BLaER1 (cell line): ENCODE data around the gene ACACB.
"Not testable (repeated sequence)": the region's sequence is repeated elsewhere in the genome, so short reads cannot be mapped to it uniquely, and the experiment has no call there.

ENCODE experiments used
- H3K27ac ChIP-seq: shearing (Covaris generic); formaldehyde crosslinking; 2 replicates; pipeline ENCODE4 v1.8.1; 2022
- H3K27me3 ChIP-seq: shearing (Covaris generic); formaldehyde crosslinking; 2 replicates; pipeline ENCODE4 v1.8.1; 2022
- H3K36me3 ChIP-seq: shearing (Covaris generic); formaldehyde crosslinking; 2 replicates; pipeline ENCODE4 v1.8.1; 2022
- H3K4me1 ChIP-seq: shearing (Covaris generic); formaldehyde crosslinking; 2 replicates; pipeline ENCODE4 v1.8.1; 2022
- H3K4me2 ChIP-seq: shearing (Covaris generic); formaldehyde crosslinking; 2 replicates; pipeline ENCODE4 v1.8.1; 2022
- H3K4me3 ChIP-seq: shearing (Covaris generic); formaldehyde crosslinking; 2 replicates; pipeline ENCODE4 v1.8.1; 2022
- H3K9ac ChIP-seq: shearing (Covaris generic); formaldehyde crosslinking; 2 replicates; pipeline ENCODE4 v1.8.1; 2022
- H3K9me3 ChIP-seq: shearing (Covaris generic); formaldehyde crosslinking; 2 replicates; pipeline ENCODE4 v1.8.1; 2022
- H4K20me1 ChIP-seq: shearing (Covaris generic); formaldehyde crosslinking; 2 replicates; pipeline ENCODE4 v1.8.1; 2022
- Cebpa-rat ChIP-seq: shearing (Covaris generic); IDR thresholded peaks from 2 replicates; pipeline ENCODE4 v1.8.1; 2022

Gene ACACB

DNA sequence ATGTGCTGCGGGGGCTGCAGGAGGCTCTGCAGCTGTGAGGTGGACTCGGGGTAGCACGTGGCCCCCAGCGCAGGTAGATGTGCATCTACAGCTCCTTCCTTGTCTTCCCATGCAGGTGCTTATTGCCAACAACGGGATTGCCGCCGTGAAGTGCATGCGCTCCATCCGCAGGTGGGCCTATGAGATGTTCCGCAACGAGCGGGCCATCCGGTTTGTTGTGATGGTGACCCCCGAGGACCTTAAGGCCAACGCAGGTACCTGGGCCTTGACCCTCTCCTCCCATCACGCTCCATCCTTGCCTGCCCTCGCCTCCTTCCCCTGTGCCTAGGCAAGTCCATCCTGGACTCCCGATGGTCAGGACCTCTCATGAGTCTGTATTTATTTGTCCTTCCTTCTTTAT lies 51.4 kb downstream of the ACACB start:
- H4K20me1 ChIP-seq = no peaks in the 10 kb centered on the region
- no peak overlapping the region for H3K27ac ChIP-seq
- TF ChIP-seq Cebpa-rat = no peak
- H3K9ac ChIP-seq = no peak overlapping the region
- H3K36me3 ChIP-seq = peaks cover 12% of the 10 kb centered on the region
- H3K9me3 ChIP-seq = peaks cover 11% of the 10 kb centered on the region
- H3K4me3 ChIP-seq = no peak overlapping the region
- H3K4me2 ChIP-seq = no peak overlapping the region
- H3K27me3 ChIP-seq = no peaks in the 10 kb centered on the region
- H3K4me1 ChIP-seq = no peaks in the 10 kb centered on the region

DNA sequence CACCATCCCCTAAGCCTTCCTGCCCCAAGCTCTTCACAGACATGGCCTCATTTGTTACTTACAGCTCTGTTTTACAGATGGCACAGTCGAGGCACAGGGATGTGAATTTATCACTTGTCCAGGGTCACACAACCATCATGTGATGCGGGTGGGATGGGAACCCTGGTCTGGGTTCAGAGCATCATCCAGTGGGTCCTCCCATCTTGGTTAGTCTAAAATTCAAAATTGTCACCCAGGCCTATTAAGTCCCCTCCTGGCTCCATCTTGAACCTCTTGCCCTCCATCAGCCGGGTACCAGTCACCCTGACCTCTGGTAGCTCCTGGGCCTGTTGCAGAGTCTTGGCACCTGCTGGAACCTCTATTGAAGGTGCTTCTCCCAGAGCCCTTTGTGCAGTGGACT lies 52.9 kb downstream of the ACACB start:
- H3K36me3 ChIP-seq = peaks cover 22% of the 10 kb centered on the region
- no peak overlapping the region for H3K4me3 ChIP-seq
- peaks cover 22% of the 10 kb centered on the region for H3K9me3 ChIP-seq
- no peaks in the 10 kb centered on the region for H3K27me3 ChIP-seq
- TF ChIP-seq Cebpa-rat = no peak
- no peaks in the 10 kb centered on the region for H3K4me1 ChIP-seq
- no peak overlapping the region for H3K4me2 ChIP-seq
- H3K27ac ChIP-seq = no peak overlapping the region
- no peaks in the 10 kb centered on the region for H4K20me1 ChIP-seq
- H3K9ac ChIP-seq = no peak overlapping the region

DNA sequence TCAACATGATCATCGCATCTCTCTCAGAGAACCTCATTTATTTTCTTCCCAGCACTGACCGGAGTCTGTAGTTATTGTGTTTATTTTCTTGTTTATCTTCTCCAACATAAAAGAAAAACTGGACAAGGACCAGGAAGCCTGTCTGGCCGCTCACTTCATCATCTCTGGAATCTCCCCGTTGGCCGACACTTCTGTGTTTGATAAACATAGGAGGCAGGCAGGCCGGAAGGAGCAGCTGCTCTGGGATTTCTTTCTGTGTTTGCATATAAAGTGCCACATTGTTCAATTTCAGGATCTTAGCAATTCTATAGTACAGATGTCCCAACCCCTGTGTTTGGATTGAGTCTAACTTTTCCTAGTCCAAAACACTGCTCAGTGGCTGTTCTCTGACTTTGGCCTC lies 53.3 kb downstream of the ACACB start:
- Histone ChIP-seq H3K27me3 (no peaks in the 10 kb centered on the region), H3K9me3 (peaks cover 22% of the 10 kb centered on the region), H3K4me1 (no peaks in the 10 kb centered on the region), H3K4me3 (no peak overlapping the region), H3K36me3 (peaks cover 22% of the 10 kb centered on the region), H3K27ac (no peak overlapping the region), H3K9ac (no peak overlapping the region), H3K4me2 (no peak overlapping the region), H4K20me1 (no peaks in the 10 kb centered on the region)
- TF ChIP-seq Cebpa-rat = no peak

DNA sequence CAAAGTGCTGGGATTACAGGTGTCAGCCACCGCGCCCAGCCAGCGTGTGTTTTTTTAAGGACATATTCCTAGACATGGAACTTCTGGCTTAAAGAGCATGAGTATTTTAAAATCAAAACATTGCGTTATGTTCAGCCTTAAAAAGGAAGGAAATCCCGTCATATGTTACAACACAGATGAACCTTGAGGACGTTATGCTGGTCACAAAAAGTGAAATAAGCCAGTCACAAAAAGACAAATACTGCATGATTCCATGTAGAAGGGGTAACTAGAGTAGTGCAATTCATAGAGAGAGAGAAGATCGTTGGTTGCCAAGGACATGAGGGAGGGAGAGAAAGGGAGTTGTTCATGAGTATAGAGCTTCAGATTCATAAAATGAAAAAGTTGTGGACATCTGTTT lies 53.9 kb downstream of the ACACB start:
- H3K4me2 ChIP-seq = no peak overlapping the region
- TF ChIP-seq Cebpa-rat = no peak
- H4K20me1 ChIP-seq = no peaks in the 10 kb centered on the region
- peaks cover 22% of the 10 kb centered on the region for H3K9me3 ChIP-seq
- no peaks in the 10 kb centered on the region for H3K27me3 ChIP-seq
- H3K4me1 ChIP-seq = no peaks in the 10 kb centered on the region
- no peak overlapping the region for H3K27ac ChIP-seq
- H3K36me3 ChIP-seq = peaks cover 22% of the 10 kb centered on the region
- H3K4me3 ChIP-seq = no peak overlapping the region
- H3K9ac ChIP-seq = no peak overlapping the region

DNA sequence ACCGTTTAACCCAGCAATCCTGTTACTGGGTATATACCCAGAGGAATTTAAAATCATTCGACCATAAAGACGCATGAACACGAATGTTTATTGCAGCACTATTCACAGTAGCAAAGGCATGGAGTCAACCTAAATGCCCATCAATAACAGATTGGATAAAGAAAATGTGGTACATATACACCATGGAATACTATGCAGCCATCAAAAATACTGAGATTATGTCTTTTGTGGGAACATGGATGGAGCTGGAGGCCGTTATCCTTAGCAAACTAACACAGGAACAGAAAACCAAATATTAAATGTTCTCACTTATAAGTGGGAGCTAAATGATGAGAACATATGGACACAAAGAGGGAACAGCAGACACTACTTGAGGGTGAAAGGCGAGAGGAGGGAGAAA lies 56.4 kb downstream of the ACACB start:
- H3K4me1 ChIP-seq, H3K4me3 ChIP-seq, H3K27me3 ChIP-seq, H3K4me2 ChIP-seq, H3K9ac ChIP-seq, H3K27ac ChIP-seq, H4K20me1 ChIP-seq: not testable (repeated sequence)
- H3K9me3 ChIP-seq = peaks cover 22% of the 10 kb centered on the region
- peaks cover 22% of the 10 kb centered on the region for H3K36me3 ChIP-seq

DNA sequence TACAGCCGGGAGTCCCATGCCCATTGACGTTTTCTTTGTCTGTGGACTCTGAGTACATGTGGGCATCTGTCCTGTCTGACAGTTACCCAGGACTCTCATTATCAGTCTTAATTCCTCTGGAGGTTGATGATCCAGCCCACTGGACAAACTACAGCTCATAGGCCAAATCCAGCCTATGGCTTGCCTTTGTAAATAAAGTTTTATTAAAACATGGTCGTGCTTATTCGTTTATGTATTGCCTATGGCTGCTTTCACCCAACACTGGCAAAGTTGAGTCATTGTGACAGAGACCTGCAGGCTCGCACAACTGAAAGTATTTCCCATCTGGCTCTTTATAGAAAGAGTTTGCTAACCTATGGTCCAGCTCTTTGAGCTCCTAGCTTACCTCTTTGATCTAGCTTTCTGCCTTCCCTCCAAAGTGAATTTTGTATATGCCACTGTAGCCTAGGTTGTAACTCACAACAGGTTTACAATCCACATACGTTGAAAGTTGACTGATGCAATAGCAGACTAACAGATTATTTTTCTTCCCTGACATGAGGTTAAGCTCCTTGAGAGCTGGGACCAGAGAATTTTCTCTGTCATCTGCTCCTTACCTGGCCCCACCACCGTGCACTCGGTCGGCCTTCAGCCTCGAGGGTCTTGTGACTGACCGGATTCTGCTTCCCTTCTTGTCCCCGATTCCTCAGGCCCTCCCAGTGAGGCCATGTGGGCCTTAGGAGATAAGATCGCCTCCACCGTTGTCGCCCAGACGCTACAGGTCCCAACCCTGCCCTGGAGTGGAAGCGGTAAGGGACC lies 57.3 kb downstream of the ACACB start:
- Histone ChIP-seq H3K4me2 (no peak overlapping the region), H3K36me3 (peaks cover 22% of the 10 kb centered on the region), H4K20me1 (no peaks in the 10 kb centered on the region), H3K27me3 (no peaks in the 10 kb centered on the region), H3K4me1 (no peaks in the 10 kb centered on the region), H3K9me3 (peaks cover 22% of the 10 kb centered on the region), H3K4me3 (no peak overlapping the region), H3K27ac (no peak overlapping the region), H3K9ac (no peak overlapping the region)
- TF ChIP-seq Cebpa-rat = no peak

DNA sequence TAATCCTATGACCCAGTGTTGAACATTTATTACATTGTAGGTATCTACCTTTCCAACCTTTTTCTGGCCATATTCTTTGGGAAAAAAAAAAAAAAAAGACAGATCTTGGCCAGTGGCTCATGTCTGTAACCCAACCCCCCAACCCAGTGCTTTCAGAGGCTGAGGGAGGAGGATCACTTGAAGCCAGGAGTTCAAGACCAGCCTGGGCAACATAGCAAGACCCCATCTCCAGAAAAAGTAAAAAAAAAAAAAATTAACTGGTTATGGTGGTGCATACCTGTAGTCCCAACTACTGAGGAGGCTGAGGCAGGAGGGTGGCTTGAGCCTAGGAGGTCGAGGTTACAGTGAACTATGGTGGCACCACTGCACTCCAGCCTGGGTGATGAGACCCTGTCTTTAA lies 58.1 kb downstream of the ACACB start:
- H3K9ac ChIP-seq = no peak overlapping the region
- no peak for TF ChIP-seq Cebpa-rat
- no peak overlapping the region for H3K4me3 ChIP-seq

DNA sequence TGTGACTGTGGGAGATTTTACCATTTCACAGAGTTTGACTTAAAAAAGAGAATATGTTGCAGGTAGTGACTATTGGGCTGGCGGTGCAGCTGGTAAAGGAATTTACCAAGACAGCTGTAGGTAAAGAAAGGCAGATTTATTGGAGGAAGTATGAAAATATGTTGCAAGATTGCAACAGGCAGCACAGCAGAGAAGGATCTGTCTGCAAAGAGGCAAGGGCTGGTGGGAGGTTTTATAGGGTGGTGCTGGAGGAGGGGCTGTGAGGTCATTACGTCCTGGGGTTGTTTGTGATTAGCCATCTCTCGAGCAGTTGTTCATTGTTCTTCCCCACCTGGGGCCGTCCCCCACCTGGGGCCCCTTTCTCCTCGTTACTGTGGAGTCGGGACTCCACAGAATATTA lies 62.1 kb downstream of the ACACB start:
- TF ChIP-seq Cebpa-rat = no peak
- H3K27ac ChIP-seq = no peak overlapping the region
- no peaks in the 10 kb centered on the region for H3K4me1 ChIP-seq
- H3K36me3 ChIP-seq = peaks cover 5% of the 10 kb centered on the region; the same call in 1 of the 2 replicates
- peaks cover 6% of the 10 kb centered on the region; the same call in 1 of the 2 replicates for H3K9me3 ChIP-seq
- H4K20me1 ChIP-seq = no peaks in the 10 kb centered on the region
- no peak overlapping the region for H3K4me3 ChIP-seq
- no peaks in the 10 kb centered on the region for H3K27me3 ChIP-seq
- H3K4me2 ChIP-seq = no peak overlapping the region
- no peak overlapping the region for H3K9ac ChIP-seq

More for the DNA sequence above, 58.1 kb downstream of the ACACB start:
- H3K27me3 ChIP-seq = no peaks in the 10 kb centered on the region
- H3K9me3 ChIP-seq = peaks cover 22% of the 10 kb centered on the region
- H3K36me3 ChIP-seq = peaks cover 22% of the 10 kb centered on the region
- H3K4me2 ChIP-seq = no peak overlapping the region
- H3K27ac ChIP-seq = no peak overlapping the region
- no peaks in the 10 kb centered on the region for H4K20me1 ChIP-seq
- no peaks in the 10 kb centered on the region for H3K4me1 ChIP-seq

DNA sequence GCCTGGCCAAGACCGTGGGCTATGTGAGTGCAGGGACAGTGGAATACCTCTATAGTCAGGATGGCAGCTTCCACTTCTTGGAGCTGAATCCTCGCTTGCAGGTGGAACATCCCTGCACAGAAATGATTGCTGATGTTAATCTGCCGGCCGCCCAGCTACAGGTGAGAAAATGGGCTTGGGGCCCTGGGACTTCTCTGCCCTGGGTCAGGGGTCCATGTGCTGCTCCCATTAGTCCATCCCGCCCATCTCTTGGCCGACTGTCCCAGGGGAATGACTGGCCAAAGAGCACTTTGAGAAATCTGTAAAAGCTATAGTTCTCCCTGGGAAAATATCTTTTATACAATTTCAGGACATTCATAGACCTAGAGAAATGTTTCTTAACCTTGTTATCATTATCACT lies 63.5 kb downstream of the ACACB start:
- no peaks in the 10 kb centered on the region for H3K9me3 ChIP-seq
- H3K36me3 ChIP-seq = no peaks in the 10 kb centered on the region
- TF ChIP-seq Cebpa-rat = no peak
- H3K27me3 ChIP-seq = no peaks in the 10 kb centered on the region
- H3K4me1 ChIP-seq = no peaks in the 10 kb centered on the region
- H3K27ac ChIP-seq = no peak overlapping the region
- H3K9ac ChIP-seq = no peak overlapping the region
- H4K20me1 ChIP-seq = no peaks in the 10 kb centered on the region
- H3K4me3 ChIP-seq = no peak overlapping the region
- H3K4me2 ChIP-seq = no peak overlapping the region

DNA sequence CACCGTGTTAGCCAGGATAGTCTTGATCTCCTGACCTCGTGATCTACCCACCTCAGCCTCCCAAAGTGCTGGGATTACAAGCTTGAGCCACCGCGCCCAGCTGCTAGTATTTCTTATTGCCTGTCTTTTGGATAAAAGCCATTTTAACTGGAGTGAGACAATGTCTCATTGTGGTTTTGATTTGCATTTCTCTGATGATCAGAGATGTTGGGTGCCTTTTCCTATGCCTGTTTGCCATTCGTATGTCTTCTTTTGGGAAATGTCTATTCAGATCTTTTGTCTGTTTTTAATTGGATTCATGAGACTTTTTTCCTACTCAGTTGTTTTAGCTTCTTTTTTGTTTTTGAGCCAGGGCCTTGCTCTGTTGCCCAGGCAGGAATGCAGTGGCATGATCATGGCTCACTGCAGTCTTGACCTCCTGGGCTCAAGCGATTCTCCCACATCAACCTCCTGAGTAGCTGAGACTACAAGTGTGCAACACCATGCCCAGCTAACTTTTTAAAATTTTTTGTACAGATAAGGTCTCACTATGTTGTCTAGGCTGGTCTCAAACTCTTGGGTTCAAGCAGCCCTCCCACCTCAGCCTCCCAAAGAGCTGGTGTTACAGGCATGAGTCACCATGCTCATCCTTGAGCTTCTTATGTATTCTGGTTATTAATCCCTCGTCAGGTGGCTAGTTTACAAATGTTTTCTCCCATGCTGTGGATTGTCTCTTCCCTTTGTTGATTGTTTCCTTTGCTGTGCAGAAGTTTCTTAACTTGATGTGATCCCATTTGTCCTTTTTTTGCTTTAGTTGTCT lies 65.9 kb downstream of the ACACB start:
- H3K4me3 ChIP-seq = no peak overlapping the region
- H3K27me3 ChIP-seq = no peaks in the 10 kb centered on the region
- no peak overlapping the region for H3K27ac ChIP-seq
- no peak overlapping the region for H3K9ac ChIP-seq
- H3K36me3 ChIP-seq = no peaks in the 10 kb centered on the region
- no peaks in the 10 kb centered on the region for H4K20me1 ChIP-seq
- no peak for TF ChIP-seq Cebpa-rat
- H3K9me3 ChIP-seq = no peaks in the 10 kb centered on the region
- no peak overlapping the region for H3K4me2 ChIP-seq
- H3K4me1 ChIP-seq = no peaks in the 10 kb centered on the region
